Uterus (tissue), 4 donors: Measurements from ENCODE around the gene RUNX1. TPM values are rescaled to one million over a fixed set of nuclear protein-coding genes. Genes with fewer than 3 reads are reported as not detected.

Experiments
- DNase-seq, 2 donors: peaks; one replicate each; pipeline ENCODE4 v3.0.0-alpha.2; 2019 to 2020
- H3K27ac ChIP-seq, 2 donors: fragments of 200-600 bp; sonication (generic); 1 replicate in 1 of 2; 2 replicates in 1 of 2; pipeline ENCODE4 v1.5.1; 2016 to 2018
- H3K27me3 ChIP-seq, 2 donors: fragments of 200-600 bp; sonication (generic); one replicate each; pipeline ENCODE4 v1.5.1; 2018 to 2019; ENCODE audit warnings: control low read depth in 1 of 2
- H3K36me3 ChIP-seq, 2 donors: fragments of 200-600 bp; sonication (generic); one replicate each; pipeline ENCODE4 v1.5.1; 2019; ENCODE audit warnings: control low read depth in 1 of 2
- H3K4me1 ChIP-seq, 2 donors: fragments of 200-600 bp; sonication (generic); one replicate each; pipeline ENCODE4 v1.5.1; 2018 to 2019; ENCODE audit warnings: control low read depth in 1 of 2
- H3K4me3 ChIP-seq, 2 donors: fragments of 200-600 bp; sonication (generic); 1 replicate in 1 of 2; 2 replicates in 1 of 2; pipeline ENCODE4 v1.5.1; 2018 to 2019; ENCODE audit warnings: mild to moderate bottlenecking in 1 of 2
- H3K9me3 ChIP-seq, 2 donors: fragments of 200-600 bp; sonication (generic); one replicate each; pipeline ENCODE4 v1.5.1; 2019; ENCODE audit warnings: control low read depth in 1 of 2
- CTCF ChIP-seq, 4 experiments: fragments of 200-600 bp in 2 of 4; fragments of 450-650 bp in 2 of 4; sonication (generic) in 2 of 4; IDR thresholded peaks; one replicate each; pipeline ENCODE4 v1.5.1; 2016 to 2019; ENCODE audit warnings: antibody characterized with exemption in 4 of 4, mild to moderate bottlenecking in 2 of 4, moderate library complexity in 1 of 4
- POLR2A ChIP-seq, 2 donors: fragments of 450-650 bp; IDR thresholded peaks; one replicate each; pipeline ENCODE4 v1.6.1; 2016; ENCODE audit warnings: antibody characterized with exemption in 2 of 2, mild to moderate bottlenecking in 1 of 2, moderate library complexity in 1 of 2
- intact Hi-C: fragments of 100-400 bp; cut with DNase I; formaldehyde crosslinking; loops from one replicate; pipeline ENCODE4 v1.15.1; 2023; ENCODE audit warnings: low total_unique reads
- total RNA-seq, 4 donors: library from RNA; depleted of rRNA in 3 of 4; stranded (reverse); fragments of >200 nt in 3 of 4; gene quantifications; one replicate each; pipeline versions ENCODE4 v1.1.0 to v1.2.4, GENCODE V29; 2014 to 2023
- donor health status: DM: yes; HTN: yes; CAD: no.

RUNX1 gene
- total RNA-seq, 4 donors from 2014 or later = under 0.01 to 13.2 (median 8.7) TPM

- no peak for TF ChIP-seq POLR2A (IDR thresholded peaks at IDR 0.05)
- no peak for TF ChIP-seq CTCF (IDR thresholded peaks at IDR 0.05)
- H3K4me1 ChIP-seq = no peaks in the 10 kb centered on the region
- intact Hi-C loops = no loop called here
- no peak overlapping the region for H3K27ac ChIP-seq
- no peaks in the 10 kb centered on the region for H3K9me3 ChIP-seq
- no peak overlapping the region for H3K4me3 ChIP-seq
- H3K27me3 ChIP-seq = no peaks in the 10 kb centered on the region
- no peaks in the 10 kb centered on the region for H3K36me3 ChIP-seq
- DNase-seq = no peak
Observed at GRCh38 chr21:34833465-34833864, 215.6 kb downstream of the RUNX1 start.

GRCh38 chr21:34830386-34831170 is 218.5 kb downstream of the RUNX1 start:
- TF ChIP-seq POLR2A (IDR thresholded peaks at IDR 0.05) (no peak), CTCF (IDR thresholded peaks at IDR 0.05) (no peak)
- H3K27ac ChIP-seq = no peak overlapping the region
- H3K4me1 ChIP-seq = no peaks in the 10 kb centered on the region
- H3K9me3 ChIP-seq = no peaks in the 10 kb centered on the region
- no peaks in the 10 kb centered on the region for H3K27me3 ChIP-seq
- H3K4me3 ChIP-seq = no peak overlapping the region
- H3K36me3 ChIP-seq = no peaks in the 10 kb centered on the region
- DNase-seq = no peak
- intact Hi-C loops = no loop called here

GRCh38 chr21:34827445-34828235 is 221.5 kb downstream of the RUNX1 start:
- H3K4me3 ChIP-seq = no peak overlapping the region
- no peaks in the 10 kb centered on the region for H3K36me3 ChIP-seq
- DNase-seq = no peak
- H3K27ac ChIP-seq = no peak overlapping the region
- no peak for TF ChIP-seq CTCF (IDR thresholded peaks at IDR 0.05)
- no peak for TF ChIP-seq POLR2A (IDR thresholded peaks at IDR 0.05)
- H3K4me1 ChIP-seq = no peaks in the 10 kb centered on the region
- H3K27me3 ChIP-seq = no peaks in the 10 kb centered on the region
- H3K9me3 ChIP-seq = no peaks in the 10 kb centered on the region
- intact Hi-C loops = no loop called here

GRCh38 chr21:34826836-34827235 is 222.3 kb downstream of the RUNX1 start:
- DNase-seq = no peak
- H3K4me1 ChIP-seq = no peaks in the 10 kb centered on the region
- no peaks in the 10 kb centered on the region for H3K9me3 ChIP-seq
- H3K27me3 ChIP-seq = no peaks in the 10 kb centered on the region
- H3K4me3 ChIP-seq = no peak overlapping the region
- no peaks in the 10 kb centered on the region for H3K36me3 ChIP-seq
- TF ChIP-seq POLR2A (IDR thresholded peaks at IDR 0.05) (no peak), CTCF (IDR thresholded peaks at IDR 0.05) (no peak)
- intact Hi-C loops = no loop called here
- H3K27ac ChIP-seq = no peak overlapping the region

GRCh38 chr21:34825948-34826548 is 223.1 kb downstream of the RUNX1 start:
- Histone ChIP-seq H3K36me3 (no peaks in the 10 kb centered on the region), H3K27me3 (no peaks in the 10 kb centered on the region), H3K4me1 (no peaks in the 10 kb centered on the region), H3K27ac (no peak overlapping the region), H3K4me3 (no peak overlapping the region), H3K9me3 (no peaks in the 10 kb centered on the region)
- intact Hi-C loops = no loop called here
- no peak for DNase-seq
- TF ChIP-seq CTCF (IDR thresholded peaks at IDR 0.05) (no peak), POLR2A (IDR thresholded peaks at IDR 0.05) (no peak)
